GM10248 (cell line): Measurements from ENCODE around the gene NMT2.
A peak's percentile ranks its signal among the peaks of the same experiment; 100 is the strongest.
"Not testable (repeated sequence)": the region's sequence is repeated elsewhere in the genome, so short reads cannot be mapped to it uniquely, and the experiment has no call there.

ENCODE experiments used
- CTCF ChIA-PET: fragments of 300-600 bp; sonication (Branson Sonifier 250); formaldehyde crosslinking; extraction: SDS; loops from one replicate; lab custom pipeline; 2021; ENCODE audit warnings: antibody characterized with exemption; lab: Yijun Ruan, JAX
- POLR2A ChIA-PET: fragments of 350-650 bp; sonication (Branson Sonifier 250); formaldehyde crosslinking; extraction: SDS; loops from one replicate; lab custom pipeline; 2020; ENCODE audit warnings: antibody characterized with exemption; lab: Yijun Ruan, JAX
- DNase-seq: peaks from one replicate; pipeline ENCODE4 v3.0.0; 2012; ENCODE audit errors: extremely low spot score
- CTCF ChIP-seq: IDR thresholded peaks from 2 replicates; pipeline ENCODE4 v1.5.1; 2012; ENCODE audit warnings: mild to moderate bottlenecking, low read depth; ENCODE audit errors: extremely low read depth, missing control alignments, control extremely low read depth

NMT2 gene

GRCh38 chr10:15209827-15210509 is 41.5 kb upstream of the NMT2 start:
- CTCF ChIA-PET = interaction anchor here (0.7 to 1.8 kb wide), 13 partner anchors 8 to 161 kb away, joined by 3 to 10 read pairs (median 3); partner anchors contain the start of gene FAM171A1
- TF ChIP-seq CTCF = peak; percentile 93
- DNase-seq = peak; percentile 78
- POLR2A ChIA-PET = no interaction called here

- ChIA-PET POLR2A (no interaction called here), CTCF (interaction anchor here (1.2 to 1.7 kb wide), 2 partner anchors 10 to 21 kb away, joined by 3 to 4 read pairs; no protein-coding TSS in a partner anchor)
- TF ChIP-seq CTCF = no peak
- no peak for DNase-seq
Measured at GRCh38 chr10:15208221-15208620, 39.7 kb upstream of the NMT2 start.

GRCh38 chr10:15207410-15207809 is 38.9 kb upstream of the NMT2 start:
- POLR2A ChIA-PET = not testable (repeated sequence)

GRCh38 chr10:15202639-15203038 is 34.1 kb upstream of the NMT2 start:
- no peak for DNase-seq
- CTCF ChIA-PET = interaction anchor here (1.4 kb wide), 1 partner anchor 8 kb away, joined by 5 read pairs; no protein-coding TSS in a partner anchor
- TF ChIP-seq CTCF = no peak
- POLR2A ChIA-PET = no interaction called here

More at GRCh38 chr10:15207410-15207809, 38.9 kb upstream of the NMT2 start:
- DNase-seq = not testable (repeated sequence)
- CTCF ChIA-PET = interaction anchor here (1.2 kb wide), 1 partner anchor 9 kb away, joined by 3 read pairs; no protein-coding TSS in a partner anchor

GRCh38 chr10:15202301-15202621 is 33.8 kb upstream of the NMT2 start:
- POLR2A ChIA-PET, DNase-seq: not testable (repeated sequence)
- CTCF ChIA-PET = interaction anchor here (1.1 to 1.4 kb wide), 3 partner anchors 9 to 35 kb away, joined by 3 to 7 read pairs (median 5); no protein-coding TSS in a partner anchor

- ChIA-PET CTCF (interaction anchor here (1.1 to 1.4 kb wide), 5 partner anchors 8 to 34 kb away, joined by 3 to 7 read pairs (median 4); no protein-coding TSS in a partner anchor), POLR2A (no interaction called here)
- no peak for TF ChIP-seq CTCF
- no peak for DNase-seq
Measured at GRCh38 chr10:15201589-15202300, 33.3 kb upstream of the NMT2 start.

- CTCF ChIA-PET = interaction anchor here (1.8 kb wide), 1 partner anchor 10 kb away, joined by 5 read pairs; no protein-coding TSS in a partner anchor
- TF ChIP-seq CTCF = no peak
- no peak for DNase-seq
- POLR2A ChIA-PET = interaction anchor here (0.5 kb wide), 1 partner anchor 15 kb away, joined by 5 read pairs; no protein-coding TSS in a partner anchor
Measured at GRCh38 chr10:15200626-15201025, 32.1 kb upstream of the NMT2 start.
